Left lung (tissue), 10 donors: ENCODE measurements around the gene AOPEP. TPM values are rescaled to one million over a fixed set of nuclear protein-coding genes. Genes with fewer than 3 reads are reported as not detected.
A peak's percentile ranks its signal among the peaks of the same experiment; 100 is the strongest.

Experiments
- ATAC-seq: fragments of 200-7000 bp; cut with Tn5 transposase; one replicate; pipeline ENCODE4 v1.9.1; 2020; ENCODE audit warnings: moderate library complexity
- DNase-seq, 4 donors: peaks; one replicate each; pipeline ENCODE4 v3.0.0-alpha.2; 2013 to 2020
- H3K27ac ChIP-seq, 2 donors: fragments of 200-600 bp; sonication (generic) in 1 of 2; one replicate each; pipeline versions ENCODE4 v1.5.0 to v1.8.0; 2020 to 2021
- H3K27me3 ChIP-seq, 2 donors: fragments of 200-600 bp; sonication (generic) in 1 of 2; one replicate each; pipeline versions ENCODE4 v1.5.0 to v1.8.0; 2020 to 2021
- H3K36me3 ChIP-seq, 2 donors: fragments of 200-600 bp; sonication (generic) in 1 of 2; one replicate each; pipeline versions ENCODE4 v1.5.0 to v1.8.0; 2020 to 2021
- H3K4me1 ChIP-seq, 2 donors: fragments of 200-600 bp; one replicate each; pipeline ENCODE4 v1.8.0; 2021
- H3K4me3 ChIP-seq, 2 donors: fragments of 200-600 bp; sonication (generic) in 1 of 2; one replicate each; pipeline versions ENCODE4 v1.5.0 to v1.8.0; 2020 to 2021; ENCODE audit warnings: mild to moderate bottlenecking in 1 of 2
- H3K9me3 ChIP-seq, 2 donors: fragments of 200-600 bp; sonication (generic) in 1 of 2; one replicate each; pipeline versions ENCODE4 v1.5.0 to v1.8.0; 2020 to 2021
- CTCF ChIP-seq, 2 donors: fragments of 200-600 bp; sonication (generic) in 1 of 2; IDR thresholded peaks; one replicate each; pipeline versions ENCODE4 v1.5.0 to v1.8.0; 2021; ENCODE audit warnings: antibody characterized with exemption in 2 of 2
- intact Hi-C, 2 donors: fragments of 100-400 bp; cut with DNase I; formaldehyde crosslinking; loops; one replicate each; pipeline versions ENCODE4 v1.11.2 to v1.14.2; 2022
- polyA plus RNA-seq, 6 donors: library from polyadenylated mRNA; unstranded; fragments of 120-200 nt; gene quantifications; one replicate each; pipeline ENCODE4 v1.2.1, GENCODE V29; 2013; ENCODE audit not compliant: insufficient read length in 6 of 6
- total RNA-seq, 2 donors: library from RNA; stranded (reverse); fragmentation: NEBNext Ultra II Directional; extraction: Animal tissue kit (Norgen Biotek cat#: 25700); gene quantifications; one replicate each; pipeline ENCODE4 v1.2.1, GENCODE V29; 2021
- donor health status: DM: no; HTN: yes; CAD: no.
- donor health status: DM: no; HTN: no; CAD: no.

AOPEP gene
- total and polyA plus RNA-seq, 8 donors = 32.5 to 83.2 (median 39.9) TPM

DNA sequence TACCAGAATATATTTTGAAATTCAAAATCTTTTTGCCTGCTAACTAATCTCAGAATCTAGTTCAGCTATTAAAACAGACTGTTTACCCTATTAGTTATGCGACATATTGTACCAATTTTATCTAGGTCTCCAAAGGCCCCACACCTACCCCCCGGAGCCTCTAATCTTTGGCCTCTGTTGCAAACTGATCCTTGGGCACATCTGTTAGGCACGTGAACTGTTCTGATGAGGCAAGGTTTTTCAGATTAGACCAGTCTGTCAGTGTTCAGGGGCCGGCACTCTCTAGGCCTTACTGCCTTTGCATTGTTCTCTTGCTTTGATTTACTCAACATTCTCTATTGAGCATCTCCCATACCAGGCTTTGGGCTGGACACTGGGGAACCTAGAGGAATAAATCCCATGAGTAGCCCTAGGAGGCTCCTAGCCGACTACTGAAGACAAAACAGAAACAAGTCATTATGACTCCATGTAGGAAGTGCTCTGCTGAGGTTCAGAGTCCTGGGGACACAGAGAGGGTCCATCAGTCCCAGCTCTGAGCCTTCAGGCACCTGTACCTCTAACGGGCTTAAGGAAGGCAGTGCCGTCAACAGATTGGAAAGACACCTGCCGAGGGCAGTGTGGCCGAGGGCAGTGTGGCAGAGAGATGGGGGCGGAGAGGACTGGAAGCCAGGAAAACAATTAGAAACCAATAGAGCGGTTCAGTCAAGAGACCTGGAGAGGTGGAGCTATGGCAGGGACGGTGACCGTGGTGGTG lies 245.1 kb downstream of the AOPEP start:
- Histone ChIP-seq H3K36me3 (no peaks in the 10 kb centered on the region), H3K27me3 (no peaks in the 10 kb centered on the region), H3K27ac (no peak overlapping the region), H3K4me3 (no peak overlapping the region), H3K4me1 (peaks cover 0 to 10% of the 10 kb centered on the region in 2 donors), H3K9me3 (no peaks in the 10 kb centered on the region)
- intact Hi-C loops = no loop called here
- no peak for DNase-seq
- ATAC-seq = no peak
- TF ChIP-seq CTCF (IDR thresholded peaks at IDR 0.05) = no peak

DNA sequence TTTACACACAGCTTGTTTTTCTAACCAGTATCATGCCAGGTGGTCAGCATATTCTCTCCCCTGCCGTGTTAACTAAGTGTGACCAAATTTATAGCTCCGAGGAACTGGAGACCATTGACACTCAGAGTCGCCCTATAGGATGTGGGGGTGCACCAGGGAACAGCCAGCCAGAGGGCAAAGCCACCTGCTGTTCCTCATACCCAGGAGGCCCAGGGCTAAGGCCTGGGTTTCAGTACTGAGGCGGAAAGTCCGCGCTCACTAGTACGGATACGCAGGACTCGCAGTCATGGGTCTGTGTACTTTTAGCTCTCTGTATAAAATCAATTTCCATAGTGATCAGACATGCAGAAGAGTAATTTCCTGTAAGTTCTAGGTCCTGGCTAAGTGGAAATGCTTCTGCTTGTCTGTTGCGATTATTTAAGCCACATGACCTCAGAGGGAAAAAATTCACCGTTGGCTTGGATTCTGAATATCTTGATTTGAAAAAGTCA lies 247.0 kb downstream of the AOPEP start:
- no peak for TF ChIP-seq CTCF (IDR thresholded peaks at IDR 0.05)
- Histone ChIP-seq H3K4me1 (peaks cover 0 to 5% of the 10 kb centered on the region in 2 donors), H3K36me3 (no peaks in the 10 kb centered on the region), H3K27ac (peak overlapping the region in 1 of 2 donors; percentile 33), H3K27me3 (no peaks in the 10 kb centered on the region), H3K9me3 (no peaks in the 10 kb centered on the region), H3K4me3 (no peak overlapping the region)
- intact Hi-C loops = no loop called here
- DNase-seq (peak in 1 of 4 donors; percentile 46), ATAC-seq (peak; percentile 37)

GRCh38 chr9:94974154-94974879 lies 247.8 kb downstream of the AOPEP start:
- H3K4me1 ChIP-seq = peaks cover 0 to 5% of the 10 kb centered on the region in 2 donors
- no peaks in the 10 kb centered on the region for H3K36me3 ChIP-seq

GRCh38 chr9:94975480-94975879 lies 249.0 kb downstream of the AOPEP start:
- no peak for DNase-seq
- intact Hi-C loops = no loop called here
- peaks cover 0 to 5% of the 10 kb centered on the region in 2 donors for H3K4me1 ChIP-seq
- no peaks in the 10 kb centered on the region for H3K27me3 ChIP-seq
- no peak for TF ChIP-seq CTCF (IDR thresholded peaks at IDR 0.05)
- H3K9me3 ChIP-seq = no peaks in the 10 kb centered on the region
- ATAC-seq = no peak
- no peak overlapping the region for H3K27ac ChIP-seq
- H3K4me3 ChIP-seq = no peak overlapping the region
- H3K36me3 ChIP-seq = no peaks in the 10 kb centered on the region

More at GRCh38 chr9:94974154-94974879, 247.8 kb downstream of the AOPEP start:
- intact Hi-C loops = no loop called here
- no peak for TF ChIP-seq CTCF (IDR thresholded peaks at IDR 0.05)
- no peak overlapping the region for H3K4me3 ChIP-seq
- no peaks in the 10 kb centered on the region for H3K9me3 ChIP-seq
- DNase-seq (no peak), ATAC-seq (no peak)
- no peaks in the 10 kb centered on the region for H3K27me3 ChIP-seq
- no peak overlapping the region for H3K27ac ChIP-seq

DNA sequence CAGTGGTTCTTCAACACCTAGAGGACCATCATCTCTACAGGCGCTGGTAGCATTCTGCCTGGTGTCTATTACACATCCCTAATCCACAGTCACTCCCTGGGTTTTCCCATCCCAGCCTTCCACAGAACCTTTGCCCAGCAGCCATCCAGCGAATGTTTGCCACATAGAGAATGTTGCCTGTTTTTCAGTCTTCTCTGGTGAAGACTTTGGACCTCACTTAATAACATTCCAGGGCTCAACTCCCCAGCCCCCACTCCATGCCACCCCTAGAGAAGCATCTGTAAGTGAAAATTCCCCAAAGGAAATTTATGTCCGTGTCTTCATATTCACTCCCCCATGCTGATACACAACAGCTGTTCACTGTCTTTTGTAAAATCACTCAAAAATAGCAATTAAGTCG lies 249.6 kb downstream of the AOPEP start:
- no peak for TF ChIP-seq CTCF (IDR thresholded peaks at IDR 0.05)
- no peak overlapping the region for H3K27ac ChIP-seq
- ATAC-seq = no peak
- H3K36me3 ChIP-seq = no peaks in the 10 kb centered on the region
- no peak for DNase-seq
- no peaks in the 10 kb centered on the region for H3K27me3 ChIP-seq
- no peak overlapping the region for H3K4me3 ChIP-seq
- intact Hi-C loops = no loop called here
- H3K9me3 ChIP-seq = no peaks in the 10 kb centered on the region
- H3K4me1 ChIP-seq = peaks cover 0 to 5% of the 10 kb centered on the region in 2 donors
